Measurements from ENCODE around the gene CHRNA4. TPM values are rescaled to one million over a fixed set of nuclear protein-coding genes. Genes with fewer than 3 reads are reported as not detected.

The CHRNA4 gene
- polyA plus RNA-seq, 1 of the 3 experiments (the other 2 are of a cell fraction), result not detected

- Histone ChIP-seq H3K4me1 (ENCODE audit: control insufficient read depth in 1 of 2, insufficient read depth in 2 of 2, low read depth in 1 of 2, low read length in 1 of 2) (no peaks in the 10 kb centered on the region), H3K27ac (ENCODE audit: low read depth in 2 of 2, low read length in 1 of 2) (no peak overlapping the region), H3K36me3 (replicated peaks in 1 of 2; ENCODE audit: control insufficient read depth in 1 of 2, insufficient read depth in 2 of 2, low read length in 1 of 2) (no peaks in the 10 kb centered on the region), H3K79me2 (ENCODE audit: insufficient read depth) (no peaks in the 10 kb centered on the region), H4K20me1 (ENCODE audit: insufficient read depth) (no peaks in the 10 kb centered on the region), H2AFZ (ENCODE audit: low read depth) (no peak overlapping the region), H3F3A (replicated peaks; ENCODE audit: insufficient read depth) (no peaks in the 10 kb centered on the region), H3K9me2 (no peaks in the 10 kb centered on the region), H3K4me2 (no peak overlapping the region), H3K4me3 (ENCODE audit: low read depth in 2 of 2, low read length in 1 of 2) (no peak overlapping the region), H3K27me3 (ENCODE audit: insufficient read depth) (no peaks in the 10 kb centered on the region), H3K9ac (no peak overlapping the region), H3K9me3 (no peaks in the 10 kb centered on the region)
- CTCF ChIA-PET, result interaction anchor here (1.0 to 10.6 kb wide), 3 partner anchors 75 to 161 kb away, joined by 6 to 460 read pairs (median 39); no protein-coding TSS in a partner anchor
- POLR2A ChIA-PET, result no interaction called here
- TF ChIP-seq NRF1 (IDR thresholded peaks at IDR 0.05; ENCODE audit: low read depth, low read length) (no peak), YY1 (IDR thresholded peaks at IDR 0.05; ENCODE audit: low read depth) (no peak), MXI1 (IDR thresholded peaks at IDR 0.05; ENCODE audit: low read depth, low read length) (no peak), RXRA (IDR thresholded peaks at IDR 0.05; ENCODE audit: borderline replicate concordance, low read depth) (no peak), POLR2AphosphoS5 (IDR thresholded peaks at IDR 0.05; ENCODE audit: low read depth, low read length) (no peak), RFX5 (IDR thresholded peaks at IDR 0.05; ENCODE audit: low read length) (no peak), GATA2 (CRISPR knock-in tag; IDR thresholded peaks at IDR 0.05) (no peak), CTCF (IDR thresholded peaks at IDR 0.05) (no peak), SMC3 (IDR thresholded peaks at IDR 0.05; ENCODE audit: low read depth, low read length) (no peak), EP300 (IDR thresholded peaks at IDR 0.05; ENCODE audit: borderline replicate concordance in 1 of 2, low read depth in 1 of 2, low read length in 1 of 2) (no peak), USF2 (IDR thresholded peaks at IDR 0.05; ENCODE audit: borderline replicate concordance, low read depth, low read length) (no peak), REST (IDR thresholded peaks at IDR 0.05; ENCODE audit: low read depth, low read length) (no peak), SIN3A (IDR thresholded peaks at IDR 0.05; ENCODE audit: borderline replicate concordance, low read depth, low read length) (no peak), TCF12 (IDR thresholded peaks at IDR 0.05) (no peak), JUND (IDR thresholded peaks at IDR 0.05) (no peak), USF1 (IDR thresholded peaks at IDR 0.05; ENCODE audit: borderline replicate concordance, low read depth) (no peak)
- no peak for DNase-seq
- 53% methylated on average over 12 of the region's 18 CpGs for WGBS (ENCODE audit: low lambda C conversion rate)
Measured at GRCh38 chr20:63384336-63384735, 23.2 kb upstream of the CHRNA4 start.

All from SK-N-SH (cell line).